SK-N-SH (cell line): ENCODE data around the gene CREBRF.
"Not testable (repeated sequence)": the region's sequence is repeated elsewhere in the genome, so short reads cannot be mapped to it uniquely, and the experiment has no call there.

Experiments
- CHD2 ChIP-seq: fragments of 150-350 bp; IDR thresholded peaks from 2 replicates; pipeline ENCODE4 v1.6.1; 2018; ENCODE audit warnings: low read length; ENCODE audit not compliant: partially characterized antibody
- EP300 ChIP-seq, 2 experiments: IDR thresholded peaks; 2 replicates each; pipeline versions ENCODE4 v1.4.0 to v1.6.1; 2012; ENCODE audit warnings: borderline replicate concordance in 1 of 2, low read depth in 1 of 2, low read length in 1 of 2
- EZH2phosphoT487 ChIP-seq: fragments of 200-600 bp; sonication (generic); IDR thresholded peaks from 2 replicates; pipeline ENCODE4 v1.6.1; 2017; ENCODE audit warnings: low read depth, mixed run types, mild to moderate bottlenecking, antibody characterized with exemption, moderate library complexity, borderline replicate concordance
- FOXM1 ChIP-seq: IDR thresholded peaks from 2 replicates; pipeline ENCODE4 v1.4.0; 2012; ENCODE audit warnings: low read depth, mild to moderate bottlenecking
- GATA2 ChIP-seq: sonication (generic); formaldehyde crosslinking; IDR thresholded peaks from 2 replicates; pipeline ENCODE4 v1.5.0; 2020; ENCODE audit warnings: mild to moderate bottlenecking, missing genetic modification reagents
- NFIC ChIP-seq: IDR thresholded peaks from 2 replicates; pipeline ENCODE4 v1.4.0; 2012; ENCODE audit warnings: borderline replicate concordance
- NRF1 ChIP-seq: IDR thresholded peaks from 2 replicates; pipeline ENCODE4 v1.6.1; 2012; ENCODE audit warnings: low read depth, mild to moderate bottlenecking, low read length
- RAD21 ChIP-seq: IDR thresholded peaks from 2 replicates; pipeline ENCODE4 v1.6.1; 2012; ENCODE audit warnings: mild to moderate bottlenecking, low read length
- RXRA ChIP-seq: IDR thresholded peaks from 2 replicates; pipeline ENCODE4 v1.4.0; 2012; ENCODE audit warnings: low read depth, mild to moderate bottlenecking, borderline replicate concordance
- TF ChIP-seq, protein P1 (sequence below): fragments of 200-600 bp; sonication (generic); IDR thresholded peaks from 2 replicates; pipeline ENCODE4 v1.6.1; 2017; ENCODE audit warnings: antibody characterized with exemption, mild to moderate bottlenecking, moderate library complexity
- TF ChIP-seq, protein P2 (sequence below): IDR thresholded peaks from 2 replicates; pipeline ENCODE4 v1.4.0; 2012; ENCODE audit warnings: low read depth, borderline replicate concordance

DNA sequence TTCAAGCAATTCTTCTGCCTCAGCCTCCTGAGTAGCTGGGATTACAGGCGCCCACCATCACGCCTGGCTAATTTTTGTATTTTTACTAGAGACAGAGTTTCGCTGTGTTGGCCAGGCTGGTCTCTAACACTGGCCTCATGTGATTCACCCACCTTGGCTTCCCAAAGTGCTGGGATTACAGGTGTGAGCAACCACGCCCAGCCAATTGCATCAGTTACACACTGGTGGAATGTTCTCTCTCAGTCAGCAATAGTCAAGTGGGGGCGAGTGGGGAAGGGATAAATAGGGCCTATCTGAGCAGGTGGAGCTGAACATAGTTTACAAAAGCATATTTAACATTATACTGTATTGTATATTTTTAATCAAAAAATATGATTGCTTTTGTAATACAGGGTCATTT, 98.5 kb downstream of the CREBRF start:
- TF ChIP-seq, protein P1, sequence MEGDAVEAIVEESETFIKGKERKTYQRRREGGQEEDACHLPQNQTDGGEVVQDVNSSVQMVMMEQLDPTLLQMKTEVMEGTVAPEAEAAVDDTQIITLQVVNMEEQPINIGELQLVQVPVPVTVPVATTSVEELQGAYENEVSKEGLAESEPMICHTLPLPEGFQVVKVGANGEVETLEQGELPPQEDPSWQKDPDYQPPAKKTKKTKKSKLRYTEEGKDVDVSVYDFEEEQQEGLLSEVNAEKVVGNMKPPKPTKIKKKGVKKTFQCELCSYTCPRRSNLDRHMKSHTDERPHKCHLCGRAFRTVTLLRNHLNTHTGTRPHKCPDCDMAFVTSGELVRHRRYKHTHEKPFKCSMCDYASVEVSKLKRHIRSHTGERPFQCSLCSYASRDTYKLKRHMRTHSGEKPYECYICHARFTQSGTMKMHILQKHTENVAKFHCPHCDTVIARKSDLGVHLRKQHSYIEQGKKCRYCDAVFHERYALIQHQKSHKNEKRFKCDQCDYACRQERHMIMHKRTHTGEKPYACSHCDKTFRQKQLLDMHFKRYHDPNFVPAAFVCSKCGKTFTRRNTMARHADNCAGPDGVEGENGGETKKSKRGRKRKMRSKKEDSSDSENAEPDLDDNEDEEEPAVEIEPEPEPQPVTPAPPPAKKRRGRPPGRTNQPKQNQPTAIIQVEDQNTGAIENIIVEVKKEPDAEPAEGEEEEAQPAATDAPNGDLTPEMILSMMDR, result not testable (repeated sequence)
- not testable (repeated sequence) for TF ChIP-seq RAD21; EP300 (IDR thresholded peaks at IDR 0.05; ENCODE audit: borderline replicate concordance in 1 of 2, low read depth in 1 of 2, low read length in 1 of 2); RXRA; CHD2; NRF1; EZH2phosphoT487; GATA2 (CRISPR knock-in tag); NFIC; FOXM1
- TF ChIP-seq, protein P2, sequence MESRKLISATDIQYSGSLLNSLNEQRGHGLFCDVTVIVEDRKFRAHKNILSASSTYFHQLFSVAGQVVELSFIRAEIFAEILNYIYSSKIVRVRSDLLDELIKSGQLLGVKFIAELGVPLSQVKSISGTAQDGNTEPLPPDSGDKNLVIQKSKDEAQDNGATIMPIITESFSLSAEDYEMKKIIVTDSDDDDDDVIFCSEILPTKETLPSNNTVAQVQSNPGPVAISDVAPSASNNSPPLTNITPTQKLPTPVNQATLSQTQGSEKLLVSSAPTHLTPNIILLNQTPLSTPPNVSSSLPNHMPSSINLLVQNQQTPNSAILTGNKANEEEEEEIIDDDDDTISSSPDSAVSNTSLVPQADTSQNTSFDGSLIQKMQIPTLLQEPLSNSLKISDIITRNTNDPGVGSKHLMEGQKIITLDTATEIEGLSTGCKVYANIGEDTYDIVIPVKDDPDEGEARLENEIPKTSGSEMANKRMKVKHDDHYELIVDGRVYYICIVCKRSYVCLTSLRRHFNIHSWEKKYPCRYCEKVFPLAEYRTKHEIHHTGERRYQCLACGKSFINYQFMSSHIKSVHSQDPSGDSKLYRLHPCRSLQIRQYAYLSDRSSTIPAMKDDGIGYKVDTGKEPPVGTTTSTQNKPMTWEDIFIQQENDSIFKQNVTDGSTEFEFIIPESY, result not testable (repeated sequence)
